Activated naive CD4-positive, alpha-beta T cell treated with anti-CD3 and anti-CD28 coated beads, Interleukin-2, amount 50 U/mL, for 16 hours (primary cell): ENCODE data around the gene QTRT2.

Experiments used
- DNase-seq: peaks from one replicate; pipeline ENCODE4 v3.0.0-alpha.2; 2020

QTRT2 gene

GRCh38 chr3:114056130-114057010 is at the start of gene QTRT2, which contains the start of gene CCDC191:
TSS of gene QTRT2 (plus strand) at chr3:114056737. CDS start at chr3:114065258, 8,521 bp downstream.
TSS of gene CCDC191 (minus strand) at chr3:114056526. CDS start at chr3:114056466, 60 bp downstream.
- peak; percentile 97 for DNase-seq

GRCh38 chr3:114011059-114011797 is 45.3 kb upstream of the QTRT2 start:
- DNase-seq: no peak

DNA sequence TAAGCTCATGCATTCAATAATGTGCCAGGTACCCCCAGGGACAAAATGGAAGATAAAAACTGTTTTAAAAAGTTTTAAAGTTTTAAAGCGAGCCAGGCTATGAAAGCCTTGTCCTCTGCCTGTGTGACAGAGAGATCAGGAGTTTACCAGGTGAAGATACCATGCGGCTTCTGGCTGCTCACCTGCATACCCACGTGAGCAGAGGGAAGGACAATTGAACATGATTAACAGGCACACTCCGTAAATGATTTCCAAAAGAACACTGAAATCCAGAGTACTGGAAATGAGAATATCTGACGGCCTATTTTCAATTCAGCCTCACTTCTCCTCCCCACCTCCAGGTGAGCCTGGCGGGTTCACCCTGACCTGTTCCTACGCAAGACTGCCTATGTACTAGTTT is 42.3 kb upstream of the QTRT2 start:
- no peak for DNase-seq

DNA sequence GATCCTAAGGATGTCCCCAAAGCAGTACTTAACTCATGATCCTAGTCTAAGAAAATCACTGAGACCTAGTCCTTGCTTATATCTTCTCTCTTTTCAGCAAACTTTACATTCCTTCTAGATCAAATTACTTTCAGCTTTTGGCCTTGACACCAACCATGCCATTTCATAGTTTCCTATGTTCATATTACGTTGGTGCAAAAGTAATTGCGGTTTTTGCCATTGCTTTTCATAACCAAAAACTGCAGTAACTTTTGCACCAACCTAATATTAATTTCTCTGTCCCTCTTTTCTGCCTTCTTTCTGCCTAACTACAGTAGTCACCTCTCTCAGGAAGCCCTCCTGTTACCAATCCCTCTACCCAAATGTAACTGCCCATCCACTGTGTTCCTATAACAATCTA is 37.1 kb upstream of the QTRT2 start:
- no peak for DNase-seq

- no peak for DNase-seq
Measured at GRCh38 chr3:114020907-114021306, 35.6 kb upstream of the QTRT2 start.

GRCh38 chr3:114022145-114022802 is 34.3 kb upstream of the QTRT2 start:
- DNase-seq: no peak

GRCh38 chr3:114025451-114025850 is 31.1 kb upstream of the QTRT2 start:
- DNase-seq: no peak

DNA sequence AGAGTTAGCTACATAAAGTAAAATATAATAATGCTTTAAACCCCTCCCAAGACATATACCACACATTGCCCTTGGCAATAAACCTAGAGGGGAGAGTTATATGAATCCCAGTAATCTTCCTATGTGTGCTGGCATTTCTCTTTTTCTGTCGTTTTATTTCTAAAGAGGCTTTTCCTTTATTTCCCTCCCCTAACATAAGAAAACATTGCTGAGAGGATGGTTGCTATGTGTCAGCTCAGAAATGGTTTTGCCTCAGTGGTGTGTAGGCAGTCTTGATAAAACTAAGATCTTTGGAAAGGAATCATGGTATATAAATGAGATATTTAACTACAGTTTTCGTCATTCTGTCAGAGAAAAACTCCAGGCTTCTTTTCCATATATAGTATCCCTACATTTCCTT is 30.2 kb upstream of the QTRT2 start:
- DNase-seq: no peak

GRCh38 chr3:114033721-114034120 is 22.8 kb upstream of the QTRT2 start:
- no peak for DNase-seq

DNA sequence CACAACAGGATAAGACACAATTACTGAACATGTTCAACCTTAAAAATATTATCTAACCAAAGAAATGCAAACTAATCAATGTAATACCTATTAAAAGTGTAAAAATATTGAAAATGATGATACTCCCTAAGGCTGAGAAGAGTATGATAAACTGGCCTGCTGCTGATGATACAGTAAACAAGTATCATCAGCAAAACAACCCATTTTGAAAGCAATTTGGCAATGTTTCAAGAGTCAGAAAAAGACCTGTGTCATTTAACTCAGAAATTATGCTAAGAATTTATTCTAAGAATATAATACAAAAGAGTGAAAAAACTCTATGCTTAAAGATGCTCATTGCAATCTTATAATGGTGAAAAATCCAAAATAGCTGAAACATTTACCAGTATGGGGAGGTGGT is 22.3 kb upstream of the QTRT2 start:
- DNase-seq: no peak

DNA sequence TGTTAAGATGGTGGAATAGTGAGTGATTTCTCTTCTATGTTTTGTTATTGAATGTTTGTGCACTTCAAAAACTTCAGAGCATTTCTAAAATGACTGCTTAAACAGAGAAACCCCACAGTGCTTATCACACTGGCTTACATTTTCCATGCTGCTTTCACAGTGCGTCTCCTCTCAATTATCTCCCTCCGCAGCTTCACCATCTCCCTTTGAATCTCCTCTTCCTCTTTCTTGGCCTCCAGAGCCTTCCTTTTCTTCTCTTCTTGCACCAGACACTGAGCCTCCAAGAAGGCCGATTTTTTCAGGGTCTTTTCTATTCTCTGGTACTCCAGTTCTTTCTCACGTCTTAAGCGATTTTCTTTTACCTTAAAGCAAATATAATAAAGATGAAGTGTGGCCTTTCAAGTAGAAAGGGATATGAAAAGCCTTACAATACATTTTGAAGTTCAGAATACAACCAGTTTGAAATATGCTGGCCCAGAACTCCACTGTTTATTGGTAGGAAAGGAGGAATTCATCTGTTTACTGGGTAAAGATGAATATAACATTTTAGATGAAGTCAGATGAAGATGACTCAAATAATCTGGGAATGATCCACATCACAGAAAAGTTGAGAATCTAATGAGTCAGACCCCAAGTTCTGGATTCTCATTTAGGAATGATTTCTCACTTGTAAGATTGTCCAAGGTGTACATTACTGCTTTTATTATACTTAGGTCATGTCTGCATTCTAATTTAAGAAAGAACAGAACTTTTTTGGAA is 21.6 kb upstream of the QTRT2 start:
- no peak for DNase-seq

DNA sequence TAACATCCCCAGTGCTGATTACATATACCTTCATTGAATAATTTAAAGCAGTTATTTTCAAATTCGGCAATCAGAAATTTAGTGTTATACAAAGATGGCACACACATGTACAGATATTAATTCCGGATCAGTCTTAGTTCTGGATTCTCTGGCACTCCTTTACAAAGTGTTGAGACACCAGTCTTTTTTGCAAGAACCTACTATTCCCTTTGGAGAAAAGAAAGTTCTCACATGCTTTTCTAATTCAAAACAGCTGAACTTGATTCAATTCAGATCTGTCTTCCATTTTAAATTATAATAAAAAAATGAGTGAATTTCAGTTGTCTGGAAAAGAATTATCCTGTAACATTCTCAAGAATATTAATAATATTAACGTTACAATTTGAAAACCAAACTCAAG is 20.6 kb upstream of the QTRT2 start:
- DNase-seq: no peak

GRCh38 chr3:114043205-114043604 is 13.3 kb upstream of the QTRT2 start:
- no peak for DNase-seq

DNA sequence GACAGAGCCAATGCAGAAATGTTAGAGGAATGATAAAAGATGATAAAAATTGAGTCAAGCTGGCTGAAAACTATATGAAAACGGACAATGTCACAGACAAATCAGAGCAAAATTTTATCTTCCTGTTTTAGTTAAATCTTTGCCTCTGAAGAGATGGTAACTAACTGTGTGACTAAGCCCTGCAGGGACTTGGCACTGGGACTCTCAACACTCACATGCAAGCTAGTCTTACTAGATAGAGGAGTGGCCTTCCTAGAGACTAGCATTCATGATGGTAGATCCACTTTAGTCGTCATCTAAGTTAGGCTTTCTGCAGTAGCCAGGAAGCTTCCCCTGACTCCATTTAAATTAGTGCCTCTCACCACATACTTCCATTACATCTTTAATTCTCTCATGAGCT is 4.3 kb upstream of the QTRT2 start:
- no peak for DNase-seq

GRCh38 chr3:114057011-114057347 is 442 bp downstream of the QTRT2 start:
- DNase-seq: no peak

DNA sequence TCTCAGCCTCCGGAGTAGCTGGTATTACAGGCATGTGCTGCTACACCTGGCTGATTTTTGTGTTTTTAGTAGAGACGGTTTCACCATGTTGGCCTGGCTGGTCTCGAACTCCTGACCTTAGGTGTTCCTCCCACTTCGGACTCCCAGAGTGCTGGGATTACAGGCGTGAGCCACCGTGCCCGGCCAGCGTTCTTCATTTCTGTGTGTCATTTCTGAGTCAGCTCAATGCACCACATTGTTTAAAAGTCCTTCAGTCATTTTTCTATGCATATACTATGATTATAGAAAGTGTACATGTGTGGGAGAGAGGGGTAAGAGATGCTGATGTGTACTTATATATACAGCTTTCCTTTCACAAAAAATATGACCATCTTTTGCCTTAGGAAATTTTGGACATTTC is 2.1 kb downstream of the QTRT2 start:
- no peak for DNase-seq

- DNase-seq: no peak
Measured at GRCh38 chr3:114060906-114061655, 4.5 kb downstream of the QTRT2 start.

- DNase-seq: no peak
Measured at GRCh38 chr3:114067804-114068203, 11.3 kb downstream of the QTRT2 start.

DNA sequence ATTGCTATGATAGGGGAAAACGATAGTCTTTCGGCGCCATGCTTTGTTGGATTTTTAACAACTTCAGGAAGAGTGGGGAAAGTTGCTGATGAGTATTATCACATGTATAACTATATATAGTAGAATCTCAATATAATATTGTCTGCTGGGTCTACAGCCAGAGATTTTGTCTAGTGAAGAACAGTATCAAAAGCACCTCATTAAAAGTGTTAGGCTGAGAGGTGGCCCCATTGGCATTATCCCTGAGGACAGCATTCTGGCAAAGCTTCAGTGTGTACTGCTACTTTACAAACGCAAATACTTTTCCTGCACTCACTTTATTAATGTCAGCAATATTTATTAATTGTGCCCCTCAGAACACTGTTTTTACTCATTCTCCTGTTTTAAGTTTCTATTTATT is 11.8 kb downstream of the QTRT2 start:
- no peak for DNase-seq

- no peak for DNase-seq
Measured at GRCh38 chr3:114071786-114072185, 15.2 kb downstream of the QTRT2 start.

GRCh38 chr3:114076711-114077110 is 20.2 kb downstream of the QTRT2 start:
- DNase-seq: no peak

DNA sequence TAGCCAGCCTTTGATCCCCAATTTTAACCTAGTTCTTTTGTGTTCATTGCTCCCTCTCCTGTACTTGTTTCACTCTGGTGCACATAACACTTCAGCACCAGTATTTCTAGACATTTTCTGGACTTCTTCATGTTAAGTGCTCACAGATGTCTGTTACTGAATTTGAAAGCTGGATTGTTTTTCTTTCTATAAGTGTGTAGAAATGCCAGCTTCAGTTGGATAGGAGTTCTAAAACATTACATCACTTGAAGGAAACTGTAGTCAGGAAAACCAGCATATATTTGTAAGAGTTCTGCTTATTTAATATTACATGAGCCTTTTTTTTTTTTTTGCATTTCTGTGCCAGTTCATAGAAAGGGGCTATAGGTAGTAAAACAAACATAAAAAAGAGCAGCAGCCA is 21.6 kb downstream of the QTRT2 start:
- no peak for DNase-seq
